Mononuclear cell (primary cell): ENCODE results near the gene JAKMIP2. TPM values are rescaled to one million over a fixed set of nuclear protein-coding genes. Genes with fewer than 3 reads are reported as not detected.

Experiments
- H3K27me3 ChIP-seq: 2 replicates; pipeline ENCODE4 v1.6.0; 2011; ENCODE audit warnings: low read length, control low read depth; ENCODE audit not compliant: insufficient read depth
- H3K4me1 ChIP-seq: 2 replicates; pipeline ENCODE4 v1.5.1; 2011; ENCODE audit warnings: mild to moderate bottlenecking, low read length, control low read depth; ENCODE audit not compliant: insufficient read depth
- H3K4me3 ChIP-seq: 2 replicates; pipeline ENCODE4 v1.5.1; 2011; ENCODE audit warnings: mild to moderate bottlenecking, low read length, moderate library complexity
- H3K9me3 ChIP-seq: 2 replicates; pipeline ENCODE4 v1.5.1; 2011; ENCODE audit warnings: low read depth, mild to moderate bottlenecking, control low read depth, low read length
- total RNA-seq: library from RNA; depleted of rRNA; stranded (reverse); fragments of >200 nt; gene quantifications from one replicate; pipeline ENCODE4 v1.2.3, GENCODE V29; 2012

JAKMIP2 gene
- total RNA-seq, 1 donor = 1.2 TPM

- no peaks in the 10 kb centered on the region for H3K4me1 ChIP-seq
- H3K9me3 ChIP-seq = no peaks in the 10 kb centered on the region
- no peaks in the 10 kb centered on the region for H3K27me3 ChIP-seq
- H3K4me3 ChIP-seq = no peak overlapping the region
Measured at GRCh38 chr5:147767048-147767447, 15.5 kb downstream of the JAKMIP2 start.

GRCh38 chr5:147763791-147764525, 18.6 kb downstream of the JAKMIP2 start:
- H3K4me3 ChIP-seq = no peak overlapping the region
- no peaks in the 10 kb centered on the region for H3K27me3 ChIP-seq
- H3K4me1 ChIP-seq = no peaks in the 10 kb centered on the region
- no peaks in the 10 kb centered on the region for H3K9me3 ChIP-seq

GRCh38 chr5:147760086-147760875, 22.2 kb downstream of the JAKMIP2 start:
- H3K27me3 ChIP-seq = no peaks in the 10 kb centered on the region
- H3K9me3 ChIP-seq = no peaks in the 10 kb centered on the region
- no peaks in the 10 kb centered on the region for H3K4me1 ChIP-seq
- H3K4me3 ChIP-seq = no peak overlapping the region

- H3K4me3 ChIP-seq = no peak overlapping the region
- H3K4me1 ChIP-seq = no peaks in the 10 kb centered on the region
- no peaks in the 10 kb centered on the region for H3K27me3 ChIP-seq
- no peaks in the 10 kb centered on the region for H3K9me3 ChIP-seq
Measured at GRCh38 chr5:147759441-147759840, 23.1 kb downstream of the JAKMIP2 start.

- H3K4me3 ChIP-seq = no peak overlapping the region
- no peaks in the 10 kb centered on the region for H3K27me3 ChIP-seq
- H3K4me1 ChIP-seq = no peaks in the 10 kb centered on the region
- H3K9me3 ChIP-seq = no peaks in the 10 kb centered on the region
Measured at GRCh38 chr5:147756566-147756965, 26.0 kb downstream of the JAKMIP2 start.

- no peaks in the 10 kb centered on the region for H3K27me3 ChIP-seq
- H3K9me3 ChIP-seq = no peaks in the 10 kb centered on the region
- no peak overlapping the region for H3K4me3 ChIP-seq
- H3K4me1 ChIP-seq = no peaks in the 10 kb centered on the region
Measured at GRCh38 chr5:147754372-147755122, 28.0 kb downstream of the JAKMIP2 start.

- H3K4me3 ChIP-seq = no peak overlapping the region
- H3K27me3 ChIP-seq = no peaks in the 10 kb centered on the region
- H3K9me3 ChIP-seq = no peaks in the 10 kb centered on the region
- H3K4me1 ChIP-seq = no peaks in the 10 kb centered on the region
Measured at GRCh38 chr5:147753765-147754164, 28.8 kb downstream of the JAKMIP2 start.

- Histone ChIP-seq H3K4me3 (no peak overlapping the region), H3K9me3 (no peaks in the 10 kb centered on the region), H3K4me1 (no peaks in the 10 kb centered on the region), H3K27me3 (no peaks in the 10 kb centered on the region)
Measured at GRCh38 chr5:147752666-147753290, 29.8 kb downstream of the JAKMIP2 start.

GRCh38 chr5:147752033-147752432, 30.5 kb downstream of the JAKMIP2 start:
- H3K27me3 ChIP-seq = no peaks in the 10 kb centered on the region
- H3K4me1 ChIP-seq = no peaks in the 10 kb centered on the region
- no peaks in the 10 kb centered on the region for H3K9me3 ChIP-seq
- no peak overlapping the region for H3K4me3 ChIP-seq

- H3K9me3 ChIP-seq = no peaks in the 10 kb centered on the region
- H3K27me3 ChIP-seq = no peaks in the 10 kb centered on the region
Measured at GRCh38 chr5:147751156-147751830, 31.2 kb downstream of the JAKMIP2 start.

GRCh38 chr5:147750065-147750464, 32.5 kb downstream of the JAKMIP2 start:
- Histone ChIP-seq H3K4me3 (no peak overlapping the region), H3K9me3 (no peaks in the 10 kb centered on the region), H3K4me1 (no peaks in the 10 kb centered on the region), H3K27me3 (no peaks in the 10 kb centered on the region)

More at GRCh38 chr5:147751156-147751830, 31.2 kb downstream of the JAKMIP2 start:
- H3K4me3 ChIP-seq = no peak overlapping the region
- H3K4me1 ChIP-seq = no peaks in the 10 kb centered on the region

GRCh38 chr5:147748590-147748989, 33.9 kb downstream of the JAKMIP2 start:
- no peak overlapping the region for H3K4me3 ChIP-seq
- no peaks in the 10 kb centered on the region for H3K27me3 ChIP-seq
- no peaks in the 10 kb centered on the region for H3K9me3 ChIP-seq
- H3K4me1 ChIP-seq = no peaks in the 10 kb centered on the region

- H3K4me3 ChIP-seq = no peak overlapping the region
Measured at GRCh38 chr5:147746986-147747385, 35.5 kb downstream of the JAKMIP2 start.

GRCh38 chr5:147743678-147744374, 38.7 kb downstream of the JAKMIP2 start:
- Histone ChIP-seq H3K27me3 (no peaks in the 10 kb centered on the region), H3K4me1 (no peaks in the 10 kb centered on the region)

More at GRCh38 chr5:147746986-147747385, 35.5 kb downstream of the JAKMIP2 start:
- Histone ChIP-seq H3K27me3 (no peaks in the 10 kb centered on the region), H3K9me3 (no peaks in the 10 kb centered on the region), H3K4me1 (no peaks in the 10 kb centered on the region)

More at GRCh38 chr5:147743678-147744374, 38.7 kb downstream of the JAKMIP2 start:
- Histone ChIP-seq H3K4me3 (no peak overlapping the region), H3K9me3 (no peaks in the 10 kb centered on the region)
